GM12874 (cell line): ENCODE data around the gene PHACTR2.

Experiments
- CTCF ChIP-seq: IDR thresholded peaks from 2 replicates; pipeline ENCODE4 v1.5.1; 2011; ENCODE audit warnings: low read depth, mild to moderate bottlenecking, control low read depth, low read length, moderate library complexity; ENCODE audit not compliant: insufficient read depth

PHACTR2 gene

DNA sequence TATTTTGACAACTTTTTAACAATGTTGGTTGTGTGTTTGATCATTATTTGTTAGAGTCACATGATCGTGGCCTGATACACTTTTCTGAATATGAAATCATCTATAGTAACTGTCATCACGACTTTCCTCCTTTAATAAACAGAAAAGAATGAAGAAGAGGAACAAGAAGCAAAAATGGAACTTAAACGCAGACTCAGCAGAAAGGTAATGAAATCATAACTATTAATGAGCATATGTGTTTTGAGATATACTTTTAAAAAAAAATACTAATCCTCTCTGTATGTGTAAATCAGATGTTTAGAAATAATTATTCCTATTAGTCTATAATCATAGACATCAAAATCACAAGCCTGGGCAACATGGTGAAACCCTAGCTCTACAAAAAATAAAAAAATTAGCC is 105.3 kb downstream of the PHACTR2 start:
- no peak for TF ChIP-seq CTCF

GRCh38 chr6:143784316-143784715 is 106.6 kb downstream of the PHACTR2 start:
- no peak for TF ChIP-seq CTCF

- no peak for TF ChIP-seq CTCF
Observed at GRCh38 chr6:143792402-143793279, 114.9 kb downstream of the PHACTR2 start.

DNA sequence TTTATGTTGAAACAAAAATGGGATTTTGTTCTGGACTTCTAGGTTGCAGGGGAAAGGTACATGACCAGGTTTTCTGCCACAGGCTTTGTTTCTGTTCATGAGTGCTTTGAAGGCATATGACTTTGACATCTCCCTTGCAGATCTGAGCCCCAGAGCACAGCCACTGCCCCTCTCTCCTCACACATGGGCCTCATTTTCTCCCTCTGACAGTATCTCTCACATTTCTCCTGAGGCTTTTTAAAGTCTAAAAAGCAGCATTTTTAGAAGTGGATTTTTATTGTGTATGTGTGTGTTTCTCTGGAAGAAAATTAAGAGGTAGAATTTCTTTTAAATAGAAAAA is 115.5 kb downstream of the PHACTR2 start:
- no peak for TF ChIP-seq CTCF

GRCh38 chr6:143802833-143803565 is 125.2 kb downstream of the PHACTR2 start:
- TF ChIP-seq CTCF = no peak

GRCh38 chr6:143803769-143804568 is 126.2 kb downstream of the PHACTR2 start:
- TF ChIP-seq CTCF = no peak

DNA sequence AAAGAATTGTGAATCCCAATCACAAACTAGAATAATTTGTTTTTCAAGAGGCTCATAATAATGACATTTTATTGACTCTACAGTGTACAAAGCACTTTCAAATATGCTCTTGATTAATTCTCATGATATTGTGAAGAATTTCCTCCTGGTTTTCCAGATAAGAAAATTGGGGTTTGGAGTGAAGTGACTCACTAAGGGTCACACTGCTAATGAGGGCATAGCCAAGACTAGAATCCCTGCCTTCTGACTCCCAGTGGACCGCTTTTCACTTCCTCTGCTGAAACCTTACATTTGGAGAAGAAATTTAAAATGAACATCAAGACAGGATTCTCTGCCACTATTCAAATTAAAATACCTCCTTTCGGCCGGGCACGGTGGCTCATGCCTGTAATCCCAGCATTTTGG is 127.1 kb downstream of the PHACTR2 start:
- no peak for TF ChIP-seq CTCF
